Measurements from ENCODE around the gene ABCA8.
"Not testable (repeated sequence)": the region's sequence is repeated elsewhere in the genome, so short reads cannot be mapped to it uniquely, and the experiment has no call there.

Gene ABCA8

DNA sequence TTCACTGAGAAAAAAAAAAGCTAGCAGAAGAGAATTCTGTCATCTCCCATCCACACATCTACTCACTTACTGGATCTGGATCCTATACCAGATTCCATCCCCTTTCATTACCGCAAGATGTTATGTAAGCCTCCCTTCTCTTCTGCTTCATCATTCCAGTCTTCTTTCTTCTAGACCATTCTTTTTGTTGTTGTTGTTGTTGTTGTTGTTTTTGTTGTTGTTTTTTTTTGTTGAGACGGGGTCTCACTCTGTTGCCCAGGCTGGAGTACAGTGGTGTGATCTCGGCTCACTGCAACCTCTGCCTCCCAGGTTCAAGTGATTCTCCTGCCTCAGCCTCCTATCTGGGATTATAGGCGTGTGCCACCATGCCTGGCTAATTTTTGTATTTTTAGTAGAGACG, 131.0 kb downstream of the ABCA8 start:
- DNase-seq: not testable (repeated sequence)

GRCh38 chr17:68822719-68823289, 132.4 kb downstream of the ABCA8 start:
- no peak for DNase-seq

DNA sequence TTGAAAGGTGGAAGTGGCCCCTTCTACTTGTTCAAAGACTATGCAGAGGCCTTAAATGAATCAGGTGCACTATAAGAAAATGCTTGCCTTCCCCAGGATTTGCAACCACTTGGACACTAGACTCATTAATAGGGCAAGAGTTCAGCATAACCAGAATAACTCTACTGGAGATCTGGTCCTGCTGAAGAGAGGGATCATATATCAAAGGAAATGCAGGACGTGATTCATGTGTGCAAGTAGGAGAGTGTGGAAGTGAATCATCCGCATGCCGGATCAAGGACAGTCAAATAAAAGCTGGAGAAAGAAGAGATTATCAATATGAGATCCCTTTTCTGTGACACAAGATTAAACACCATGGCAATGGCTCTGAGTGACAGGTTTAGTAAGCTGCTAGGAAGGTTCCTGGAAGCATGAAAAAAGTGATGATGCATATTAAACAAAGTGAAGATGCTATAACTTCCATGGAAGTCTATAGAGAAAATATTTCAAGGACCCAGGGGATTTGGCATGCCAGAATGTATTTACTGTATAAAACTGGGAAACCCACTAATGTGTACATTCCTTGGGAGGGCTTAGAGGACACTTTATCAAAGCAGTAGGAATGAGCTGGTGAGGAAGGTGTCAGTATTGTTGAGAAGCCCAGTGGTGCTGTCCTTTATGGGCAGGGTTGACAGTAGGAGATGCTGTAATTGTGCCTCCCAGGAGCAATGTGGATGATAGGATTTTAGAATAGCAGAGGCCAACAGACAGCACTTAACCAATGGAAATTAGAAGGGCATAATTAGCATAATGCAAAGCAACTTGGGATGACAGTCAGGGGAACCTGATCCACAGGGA, 133.1 kb downstream of the ABCA8 start:
- no peak for DNase-seq

- DNase-seq: no peak
Measured at GRCh38 chr17:68820825-68821481, 134.2 kb downstream of the ABCA8 start.

DNA sequence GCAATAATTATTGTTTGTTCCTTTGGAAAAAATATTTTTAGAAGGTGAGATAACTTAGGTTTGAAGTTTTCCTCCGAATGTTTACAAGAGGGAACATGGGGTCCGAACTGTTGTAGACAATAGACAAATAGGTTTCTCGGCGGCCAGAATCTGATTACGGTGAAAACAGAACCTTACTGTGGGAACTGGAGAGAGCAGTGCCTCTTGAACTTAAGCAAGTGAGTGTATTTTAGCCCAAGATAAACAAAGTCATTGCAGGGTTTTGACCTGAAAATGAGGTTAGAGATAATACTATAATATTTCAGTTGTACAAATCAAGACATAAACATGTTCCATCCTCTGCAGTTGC, 134.7 kb downstream of the ABCA8 start:
- DNase-seq: no peak

- DNase-seq: no peak
Measured at GRCh38 chr17:68819465-68819864, 135.7 kb downstream of the ABCA8 start.

Measured in stimulated activated naive CD4-positive, alpha-beta T cell (primary cell).